Vagina (tissue), 2 donors: ENCODE results near the gene AP2A1.

Experiments used
- CTCF ChIP-seq, 3 experiments: fragments of 450-650 bp in 2 of 3; fragments of 200-600 bp in 1 of 3; sonication (generic) in 1 of 3; IDR thresholded peaks; one replicate each; pipeline ENCODE4 v1.5.1; 2017 to 2019; ENCODE audit warnings: antibody characterized with exemption in 3 of 3, mild to moderate bottlenecking in 2 of 3, moderate library complexity in 2 of 3
- POLR2A ChIP-seq, 2 donors: fragments of 450-650 bp; IDR thresholded peaks; one replicate each; pipeline ENCODE4 v1.6.1; 2017; ENCODE audit warnings: antibody characterized with exemption in 2 of 2, mild to moderate bottlenecking in 2 of 2, moderate library complexity in 2 of 2
- POLR2AphosphoS5 ChIP-seq, 2 donors: sonication (generic); formaldehyde crosslinking; IDR thresholded peaks; one replicate each; pipeline ENCODE4 v1.9.0; 2017; ENCODE audit warnings: antibody characterized with exemption in 2 of 2, mild to moderate bottlenecking in 2 of 2, low read depth in 1 of 2; ENCODE audit not compliant: insufficient read depth in 1 of 2

- TF ChIP-seq CTCF (IDR thresholded peaks at IDR 0.05): no peak
- no peak for TF ChIP-seq POLR2A (IDR thresholded peaks at IDR 0.05)
- TF ChIP-seq POLR2AphosphoS5 (IDR thresholded peaks at IDR 0.05; ENCODE audit: insufficient read depth in 1 of 2, low read depth in 1 of 2): no peak
Measured at GRCh38 chr19:49780861-49781260, 14.1 kb downstream of the AP2A1 start.
